Embryonic facial prominence (tissue), 1 donor: ENCODE data around the gene RPL10L.

Experiments used
- DNase-seq: peaks from one replicate; pipeline ENCODE4 v3.0.0-alpha.2; 2016; ENCODE audit errors: extremely low spot score

RPL10L gene

DNA sequence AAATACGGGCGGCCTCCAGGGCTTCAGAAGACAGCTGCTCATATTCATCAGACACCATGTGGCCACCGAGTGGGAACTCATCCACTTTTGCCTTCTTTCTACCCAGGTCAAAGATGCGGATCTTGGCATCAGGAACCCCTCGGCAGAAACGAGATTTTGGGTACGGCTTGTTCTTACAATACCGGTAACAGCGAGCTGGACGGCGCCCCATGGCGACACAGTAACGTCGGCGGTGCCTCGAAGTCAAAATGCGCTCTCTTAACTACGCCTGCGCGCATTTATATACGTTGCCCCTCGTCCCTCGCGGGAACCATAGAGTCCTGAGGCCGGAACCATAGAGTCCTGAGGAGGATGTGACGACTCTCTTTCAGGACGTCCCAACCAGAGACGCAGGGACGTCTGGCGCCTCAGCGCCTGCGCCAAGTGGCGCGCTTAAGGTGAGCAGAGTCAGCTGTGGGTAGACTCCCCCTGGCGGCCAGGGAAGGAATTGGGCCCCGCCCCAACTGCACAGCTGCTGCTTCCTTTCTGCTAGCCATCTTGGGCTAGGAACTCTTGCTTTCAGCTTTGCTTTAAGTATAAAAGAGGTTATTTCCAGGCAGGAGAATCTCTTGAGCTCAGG is at the start of gene RPL10L:
Gene RPL10L, minus strand, starts transcription at position 256 of the 619 bp plus-strand sequence. Its CDS starts 45 bp downstream, at position 211.
- no peak for DNase-seq

DNA sequence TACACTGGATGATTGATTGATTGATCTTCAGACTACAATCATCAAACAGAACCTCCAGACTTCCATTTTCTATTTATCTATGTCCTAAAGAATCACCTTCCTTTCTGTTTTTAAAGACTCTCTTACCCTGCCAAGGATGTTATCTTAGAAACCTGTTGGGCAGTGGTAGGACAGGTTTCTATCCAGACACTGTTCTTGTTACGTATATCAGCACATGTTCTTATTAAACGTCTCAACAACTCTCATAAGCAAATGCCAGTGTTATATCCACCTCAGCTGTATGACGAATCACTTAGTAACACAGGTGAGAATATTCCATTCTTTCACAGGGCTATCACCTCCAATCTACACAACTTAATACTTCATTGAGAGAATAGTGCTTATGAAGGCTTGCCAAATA is 40.2 kb upstream of the RPL10L start:
- no peak for DNase-seq

DNA sequence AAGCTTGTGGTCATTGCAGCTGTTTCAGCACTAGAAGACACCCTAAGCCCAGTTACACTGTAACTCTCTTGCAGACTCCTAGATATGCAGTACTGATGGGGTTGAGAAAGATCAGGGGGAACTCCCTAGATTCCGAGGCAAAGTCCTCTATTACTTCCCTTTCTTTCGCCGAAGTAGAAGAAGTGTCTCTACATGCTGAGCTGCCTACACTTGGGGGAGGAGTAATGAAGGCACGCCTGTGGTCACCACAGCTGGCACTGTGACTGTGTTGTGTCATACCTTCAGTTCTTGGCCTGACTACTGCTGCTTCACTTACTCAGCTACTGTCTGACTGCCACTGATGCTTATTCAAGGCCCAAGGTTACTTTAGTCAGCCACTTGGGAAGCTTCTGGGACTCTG is 35.1 kb upstream of the RPL10L start:
- no peak for DNase-seq

DNA sequence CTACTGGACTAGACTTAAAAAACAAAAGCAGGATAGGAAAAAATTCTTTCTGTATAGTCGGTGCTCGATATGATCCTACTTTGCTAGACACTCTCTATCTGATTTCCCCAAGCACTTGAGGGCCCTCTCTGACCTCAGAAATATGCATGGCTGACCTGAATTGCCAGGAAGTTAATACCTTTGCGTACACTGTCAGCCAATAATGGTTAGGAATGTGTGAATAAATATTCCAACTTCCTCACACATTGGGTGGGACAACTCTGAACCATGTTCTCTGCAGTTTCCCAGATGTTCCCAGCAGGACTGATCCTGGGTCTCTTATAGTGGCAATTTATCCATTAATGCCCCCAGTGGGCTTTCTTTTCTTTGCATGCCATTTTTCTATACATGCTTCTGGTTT is 20.5 kb upstream of the RPL10L start:
- no peak for DNase-seq

DNA sequence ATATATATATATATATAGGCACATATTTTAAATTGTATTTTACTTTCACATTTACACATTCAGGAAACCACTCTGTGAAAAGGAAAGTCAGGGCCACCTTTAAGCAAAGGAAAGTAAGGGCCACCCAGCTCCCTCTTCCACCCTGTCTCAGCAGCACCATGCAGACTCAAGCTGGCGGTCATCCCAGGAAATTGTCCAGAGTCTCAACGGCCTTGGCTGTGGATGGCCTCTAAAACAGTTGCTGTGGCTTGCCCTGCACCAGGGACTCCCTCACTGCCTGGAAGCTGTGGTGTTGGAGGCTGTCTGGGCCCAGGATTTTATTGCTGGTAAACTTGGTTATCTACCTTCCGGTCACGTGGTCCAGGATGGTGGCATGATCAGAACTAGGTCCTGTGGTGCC is 11.8 kb upstream of the RPL10L start:
- no peak for DNase-seq

DNA sequence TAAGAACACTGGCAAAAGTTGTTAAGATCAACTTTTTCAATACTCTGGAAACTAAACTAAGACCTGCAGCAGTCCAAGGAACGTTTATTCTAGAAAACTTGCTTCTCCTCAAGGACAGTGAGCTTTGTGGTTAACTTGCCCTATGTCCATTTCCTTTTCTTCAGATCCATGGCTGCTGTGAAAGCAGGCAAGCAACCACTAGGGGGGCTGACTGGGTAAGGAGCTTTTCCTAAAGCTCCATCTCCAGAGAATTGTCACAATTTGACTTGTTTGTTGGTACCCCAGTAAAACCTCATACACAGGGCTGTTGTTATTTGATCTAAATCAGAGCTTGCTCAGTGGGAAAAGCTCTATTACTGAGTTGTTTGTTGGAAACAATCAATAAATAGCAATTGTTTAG is 10.1 kb upstream of the RPL10L start:
- no peak for DNase-seq

DNA sequence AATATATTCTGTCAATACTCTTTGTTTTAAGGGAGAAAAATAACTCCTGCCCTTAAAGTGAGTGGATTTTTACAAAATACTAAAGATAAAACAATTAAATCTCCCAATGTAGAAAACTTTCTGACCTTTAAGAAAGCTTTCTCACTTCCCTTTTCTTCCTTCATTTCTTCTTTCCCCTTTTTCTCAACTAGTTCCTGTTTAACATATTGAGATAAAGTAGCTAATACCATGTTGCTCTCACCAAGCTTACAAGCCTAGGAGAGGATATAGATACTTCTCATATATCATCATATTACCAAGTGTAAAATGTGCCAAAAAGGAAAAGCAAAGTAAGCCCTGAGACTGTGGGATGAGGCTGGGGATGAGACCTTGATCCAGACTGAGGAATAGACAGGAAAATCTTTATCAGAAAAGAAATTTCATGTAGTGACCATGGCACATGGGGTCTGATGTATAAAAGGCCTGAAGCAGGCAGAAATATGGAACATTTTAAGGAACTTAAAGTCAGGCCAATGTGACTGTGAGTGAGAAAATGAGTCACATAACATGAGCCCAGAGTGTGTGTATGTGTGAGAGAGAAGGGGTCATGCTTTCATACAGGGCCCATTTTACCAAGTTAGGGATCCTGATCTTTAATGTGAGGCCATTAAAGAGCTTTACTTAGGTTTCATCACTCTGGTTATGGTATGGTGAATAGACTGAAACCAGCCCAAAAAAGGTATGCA is 1.6 kb upstream of the RPL10L start:
- DNase-seq, result no peak

DNA sequence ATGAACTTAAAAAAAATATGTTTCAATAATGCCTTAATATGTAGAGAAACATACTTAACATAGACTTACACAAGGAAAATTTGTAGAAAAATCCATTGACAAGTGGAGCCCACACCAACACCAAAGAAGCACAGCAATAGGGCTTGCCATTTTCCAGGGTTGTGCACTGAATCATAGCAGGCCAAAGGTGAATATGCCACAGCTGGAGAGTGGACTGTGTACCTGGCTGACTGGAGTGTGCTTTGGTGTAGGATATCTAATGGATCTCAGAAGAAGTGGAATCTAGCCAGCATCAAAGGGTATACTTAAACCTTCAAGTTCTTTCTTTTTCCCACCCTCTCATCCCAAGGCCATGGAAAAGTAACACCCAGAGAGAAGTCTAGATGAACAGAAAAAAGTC is 4.8 kb downstream of the RPL10L start:
- no peak for DNase-seq

DNA sequence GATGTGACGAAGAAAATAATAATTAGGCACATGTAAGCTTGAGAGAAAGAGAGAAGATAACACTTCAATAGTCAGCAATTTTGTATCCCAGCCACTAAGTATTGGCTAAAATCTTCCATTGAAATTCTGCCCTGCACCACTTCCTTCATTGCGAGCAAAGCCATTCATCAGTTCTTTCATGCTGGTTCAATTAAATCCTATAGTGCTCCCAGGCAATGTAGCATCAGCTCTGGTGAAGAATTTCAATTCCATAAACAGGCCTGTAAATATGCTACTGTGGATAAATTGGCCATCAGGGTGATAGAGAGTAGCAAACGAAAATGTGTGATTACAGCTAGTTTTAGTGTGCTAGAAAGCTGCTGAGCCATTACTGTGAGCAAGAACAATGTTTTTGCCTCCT is 24.7 kb downstream of the RPL10L start:
- no peak for DNase-seq
